LNCaP clone FGC (cell line): ENCODE measurements around the gene CHRND.

ENCODE experiments used
- DNase-seq: peaks from one replicate; pipeline ENCODE4 v3.0.0-alpha.2; 2011; ENCODE audit warnings: low read depth
- H3K4me3 ChIP-seq: 2 replicates; pipeline ENCODE4 v1.5.1; 2011; ENCODE audit warnings: mild to moderate bottlenecking, low read depth, low read length, control low read depth
- TF ChIP-seq, protein P1 (sequence below): IDR thresholded peaks from 2 replicates; pipeline ENCODE4 v1.5.1; 2012; ENCODE audit warnings: mild to moderate bottlenecking; ENCODE audit not compliant: control insufficient read depth, insufficient read depth; ENCODE audit errors: extremely low read depth

CHRND gene

DNA sequence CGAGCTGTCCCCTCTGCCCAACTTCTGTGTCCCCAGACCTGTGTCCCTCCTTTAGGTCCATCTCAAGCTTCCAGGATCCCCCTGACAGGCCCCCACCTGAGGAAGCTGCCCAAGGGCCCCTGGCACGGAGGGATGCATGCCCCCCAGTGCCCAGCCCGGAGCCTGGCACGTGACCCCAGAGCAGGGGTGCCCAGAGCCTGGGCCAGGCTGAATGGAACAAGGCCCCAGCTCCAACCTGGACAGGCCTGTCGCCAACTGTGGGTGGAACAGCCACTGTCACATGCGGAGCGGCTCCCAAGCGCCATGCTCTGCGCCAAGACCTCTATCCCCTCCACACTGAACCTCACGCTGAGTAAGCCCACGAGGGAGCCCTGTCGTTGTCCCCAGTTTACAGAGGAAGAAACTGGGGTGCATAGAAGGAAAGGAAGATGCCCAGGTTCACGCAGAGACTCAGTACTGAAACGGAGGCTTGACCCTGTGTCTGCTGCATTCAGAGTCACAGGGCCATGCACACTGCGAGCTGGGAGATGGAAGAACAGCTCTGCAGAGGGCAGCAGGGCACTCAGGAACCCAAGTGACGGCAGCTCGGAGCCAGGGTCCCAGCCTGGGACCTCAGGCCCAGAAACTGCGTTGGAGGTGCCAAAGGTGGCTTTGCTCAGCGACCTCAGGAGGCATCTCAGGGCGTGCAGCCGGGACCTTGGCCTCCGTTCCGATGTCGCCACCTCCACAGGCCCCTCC lies 32.8 kb upstream of the CHRND start:
- TF ChIP-seq, protein P1, sequence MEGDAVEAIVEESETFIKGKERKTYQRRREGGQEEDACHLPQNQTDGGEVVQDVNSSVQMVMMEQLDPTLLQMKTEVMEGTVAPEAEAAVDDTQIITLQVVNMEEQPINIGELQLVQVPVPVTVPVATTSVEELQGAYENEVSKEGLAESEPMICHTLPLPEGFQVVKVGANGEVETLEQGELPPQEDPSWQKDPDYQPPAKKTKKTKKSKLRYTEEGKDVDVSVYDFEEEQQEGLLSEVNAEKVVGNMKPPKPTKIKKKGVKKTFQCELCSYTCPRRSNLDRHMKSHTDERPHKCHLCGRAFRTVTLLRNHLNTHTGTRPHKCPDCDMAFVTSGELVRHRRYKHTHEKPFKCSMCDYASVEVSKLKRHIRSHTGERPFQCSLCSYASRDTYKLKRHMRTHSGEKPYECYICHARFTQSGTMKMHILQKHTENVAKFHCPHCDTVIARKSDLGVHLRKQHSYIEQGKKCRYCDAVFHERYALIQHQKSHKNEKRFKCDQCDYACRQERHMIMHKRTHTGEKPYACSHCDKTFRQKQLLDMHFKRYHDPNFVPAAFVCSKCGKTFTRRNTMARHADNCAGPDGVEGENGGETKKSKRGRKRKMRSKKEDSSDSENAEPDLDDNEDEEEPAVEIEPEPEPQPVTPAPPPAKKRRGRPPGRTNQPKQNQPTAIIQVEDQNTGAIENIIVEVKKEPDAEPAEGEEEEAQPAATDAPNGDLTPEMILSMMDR = no peak
- H3K4me3 ChIP-seq = no peak overlapping the region
- DNase-seq = no peak

- TF ChIP-seq, protein P1 = no peak
- no peak overlapping the region for H3K4me3 ChIP-seq
- DNase-seq = no peak
Observed at GRCh38 chr2:232493701-232494474, 32.1 kb upstream of the CHRND start.

DNA sequence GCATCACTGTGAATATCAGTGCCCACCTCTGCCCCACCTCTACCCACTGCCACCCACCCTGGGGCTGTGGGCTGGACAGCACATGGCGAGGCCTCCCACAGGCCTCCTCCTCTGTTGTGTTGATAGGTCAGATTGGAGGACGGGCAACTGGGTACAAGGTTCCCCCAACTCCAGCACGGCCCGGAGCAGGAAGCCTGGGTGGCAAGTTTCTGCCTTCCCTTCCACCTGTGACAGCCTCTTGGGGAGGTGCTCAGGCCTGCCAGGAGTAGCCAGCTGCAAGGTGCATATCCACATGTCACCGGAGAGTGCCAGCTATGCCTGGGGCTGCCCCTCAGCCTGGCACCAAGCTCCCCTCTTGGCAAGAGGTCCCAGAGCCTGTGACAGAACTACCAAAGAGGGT lies 31.4 kb upstream of the CHRND start:
- DNase-seq = no peak
- TF ChIP-seq, protein P1 = no peak
- H3K4me3 ChIP-seq = no peak overlapping the region

GRCh38 chr2:232495292-232495691 lies 30.7 kb upstream of the CHRND start:
- no peak for DNase-seq
- H3K4me3 ChIP-seq = no peak overlapping the region
- TF ChIP-seq, protein P1 = no peak

GRCh38 chr2:232496501-232497270 lies 29.3 kb upstream of the CHRND start:
- no peak for DNase-seq
- TF ChIP-seq, protein P1 = no peak

GRCh38 chr2:232497348-232497747 lies 28.6 kb upstream of the CHRND start:
- TF ChIP-seq, protein P1 = no peak
- DNase-seq = no peak
- no peak overlapping the region for H3K4me3 ChIP-seq

More at GRCh38 chr2:232496501-232497270, 29.3 kb upstream of the CHRND start:
- no peak overlapping the region for H3K4me3 ChIP-seq
